CD4-positive, alpha-beta T cell (primary cell): Measurements from ENCODE around the gene ZFPM1. TPM values are rescaled to one million over a fixed set of nuclear protein-coding genes. Genes with fewer than 3 reads are reported as not detected.

Source experiments
- ATAC-seq: fragments of 200-7000 bp; cut with Tn5 transposase; one replicate; pipeline ENCODE4 v1.10.0; 2022; ENCODE audit warnings: mild to moderate bottlenecking; ENCODE audit not compliant: poor library complexity
- CTCF ChIA-PET: fragments of 350-600 bp; sonication (Branson Sonifier 250); formaldehyde crosslinking; loops from one replicate; lab custom pipeline; 2021; ENCODE audit warnings: antibody characterized with exemption, inconsistent platforms; lab: Charles Lee
- POLR2A ChIA-PET: fragments of 350-600 bp; sonication (Branson Sonifier 250); formaldehyde crosslinking; loops from one replicate; lab custom pipeline; 2021; ENCODE audit warnings: antibody characterized with exemption, inconsistent platforms; lab: Charles Lee
- DNase-seq, 14 experiments: peaks; one replicate each; pipeline ENCODE4 v3.0.0-alpha.2; 2013 to 2020; ENCODE audit warnings: mixed read lengths in 2 of 14
- H3K27ac ChIP-seq, 2 donors: one replicate each; pipeline versions ENCODE4 v1.5.1 to v1.7.0; 2013; ENCODE audit warnings: low read length in 2 of 2, low read depth in 1 of 2, mild to moderate bottlenecking in 1 of 2
- H3K27me3 ChIP-seq, 2 experiments: 1 replicate in 1 of 2; 2 replicates in 1 of 2; pipeline versions ENCODE4 v1.6.1 to v1.7.0; 2013; ENCODE audit warnings: low read length in 2 of 2, control low read depth in 1 of 2, mild to moderate bottlenecking in 1 of 2, moderate library complexity in 1 of 2; ENCODE audit not compliant: insufficient read depth in 2 of 2, control insufficient read depth in 1 of 2
- H3K36me3 ChIP-seq: one replicate; pipeline ENCODE4 v1.6.1; 2013; ENCODE audit warnings: low read length, control low read depth; ENCODE audit not compliant: insufficient read depth
- H3K4me1 ChIP-seq: one replicate; pipeline ENCODE4 v1.6.1; 2013; ENCODE audit warnings: low read length, control low read depth; ENCODE audit not compliant: insufficient read depth
- H3K4me3 ChIP-seq: one replicate; pipeline ENCODE4 v1.5.1; 2013; ENCODE audit warnings: mild to moderate bottlenecking, low read length, moderate library complexity
- H3K9me3 ChIP-seq, 2 experiments: 1 replicate in 1 of 2; 2 replicates in 1 of 2; pipeline versions ENCODE4 v1.6.1 to v1.7.0; 2013; ENCODE audit warnings: low read length in 2 of 2, mild to moderate bottlenecking in 2 of 2, control low read depth in 1 of 2, moderate library complexity in 1 of 2; ENCODE audit not compliant: control insufficient read depth in 1 of 2, insufficient read depth in 1 of 2
- H3K27ac Mint-ChIP-seq: one replicate; pipeline ENCODE4 v1.8.0; 2020; ENCODE audit warnings: mixed read lengths
- H3K27me3 Mint-ChIP-seq: one replicate; pipeline ENCODE4 v1.8.0; 2021; ENCODE audit warnings: mixed read lengths
- H3K36me3 Mint-ChIP-seq: one replicate; pipeline ENCODE4 v1.8.0; 2021; ENCODE audit warnings: low read depth, mixed read lengths
- H3K4me1 Mint-ChIP-seq: one replicate; pipeline ENCODE4 v1.8.0; 2021; ENCODE audit warnings: low read depth, mixed read lengths
- H3K4me3 Mint-ChIP-seq: one replicate; pipeline ENCODE4 v1.8.0; 2020; ENCODE audit warnings: mild to moderate bottlenecking, mixed read lengths
- H3K9me3 Mint-ChIP-seq: one replicate; pipeline ENCODE4 v1.8.0; 2020; ENCODE audit warnings: mixed read lengths
- intact Hi-C, 2 experiments: fragments of 100-400 bp; cut with DNase I in 1 of 2; cut with micrococcal nuclease in 1 of 2; formaldehyde crosslinking; loops; one replicate each; pipeline versions ENCODE4 v1.15.1 to v1.9.0; 2023 to 2025; cut with DNase I, micrococcal nuclease
- total RNA-seq, 174 experiments: library from RNA in 2 of 174; stranded (reverse) in 2 of 174; gene quantifications; one replicate each; pipeline ENCODE4 v1.2.3 and lab custom pipeline; 2021 to 2026
- TF ChIP-seq, protein P1 (sequence below): fragments of 200-600 bp; IDR thresholded peaks from one replicate; pipeline ENCODE4 v1.8.0; 2022; ENCODE audit warnings: antibody characterized with exemption, mild to moderate bottlenecking

ZFPM1 gene
- total RNA-seq, 2 experiments from 2014 or later: 22.8 to 24.2 TPM

- intact Hi-C loops: loop anchor here in 1 of 2 experiments (10.0 kb wide), 1 partner anchor 52 kb away; the partner anchor contains the start of gene IL17C
- Histone ChIP-seq H3K27ac (no peak overlapping the region), H3K9me3 (no peaks in the 10 kb centered on the region), H3K4me1 (peaks cover 38% of the 10 kb centered on the region), H3K36me3 (peaks cover 65% of the 10 kb centered on the region), H3K4me3 (no peak overlapping the region), H3K27me3 (no peaks in the 10 kb centered on the region)
- H3K27ac Mint-ChIP-seq: no peak overlapping the region
- DNase-seq (no peak), ATAC-seq (peak; percentile 24)
- POLR2A ChIA-PET: interaction anchor here (1.2 kb wide), 1 partner anchor 13 kb away, joined by 5 read pairs; no protein-coding TSS in a partner anchor
- H3K36me3 Mint-ChIP-seq: peaks cover 75% of the 10 kb centered on the region
- peaks cover 54% of the 10 kb centered on the region for H3K4me1 Mint-ChIP-seq
- H3K4me3 Mint-ChIP-seq: no peak overlapping the region
- no peaks in the 10 kb centered on the region for H3K9me3 Mint-ChIP-seq
- no peaks in the 10 kb centered on the region for H3K27me3 Mint-ChIP-seq
- CTCF ChIA-PET: no interaction called here
- TF ChIP-seq, protein P1, sequence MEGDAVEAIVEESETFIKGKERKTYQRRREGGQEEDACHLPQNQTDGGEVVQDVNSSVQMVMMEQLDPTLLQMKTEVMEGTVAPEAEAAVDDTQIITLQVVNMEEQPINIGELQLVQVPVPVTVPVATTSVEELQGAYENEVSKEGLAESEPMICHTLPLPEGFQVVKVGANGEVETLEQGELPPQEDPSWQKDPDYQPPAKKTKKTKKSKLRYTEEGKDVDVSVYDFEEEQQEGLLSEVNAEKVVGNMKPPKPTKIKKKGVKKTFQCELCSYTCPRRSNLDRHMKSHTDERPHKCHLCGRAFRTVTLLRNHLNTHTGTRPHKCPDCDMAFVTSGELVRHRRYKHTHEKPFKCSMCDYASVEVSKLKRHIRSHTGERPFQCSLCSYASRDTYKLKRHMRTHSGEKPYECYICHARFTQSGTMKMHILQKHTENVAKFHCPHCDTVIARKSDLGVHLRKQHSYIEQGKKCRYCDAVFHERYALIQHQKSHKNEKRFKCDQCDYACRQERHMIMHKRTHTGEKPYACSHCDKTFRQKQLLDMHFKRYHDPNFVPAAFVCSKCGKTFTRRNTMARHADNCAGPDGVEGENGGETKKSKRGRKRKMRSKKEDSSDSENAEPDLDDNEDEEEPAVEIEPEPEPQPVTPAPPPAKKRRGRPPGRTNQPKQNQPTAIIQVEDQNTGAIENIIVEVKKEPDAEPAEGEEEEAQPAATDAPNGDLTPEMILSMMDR: no peak
Observed at GRCh38 chr16:88582912-88583575, 130.0 kb downstream of the ZFPM1 start.

GRCh38 chr16:88584676-88585075 is 131.6 kb downstream of the ZFPM1 start:
- Mint-ChIP-seq H3K4me1 (peaks cover 54% of the 10 kb centered on the region), H3K36me3 (peaks cover 78% of the 10 kb centered on the region), H3K27me3 (no peaks in the 10 kb centered on the region), H3K4me3 (peak overlapping the region; percentile 15), H3K9me3 (no peaks in the 10 kb centered on the region), H3K27ac (peak overlapping the region; percentile 30)
- ATAC-seq (no peak), DNase-seq (no peak)
- TF ChIP-seq, protein P1: no peak
- peaks cover 60% of the 10 kb centered on the region for H3K36me3 ChIP-seq
- no peak overlapping the region for H3K4me3 ChIP-seq
- POLR2A ChIA-PET: no interaction called here
- H3K9me3 ChIP-seq: no peaks in the 10 kb centered on the region
- intact Hi-C loops: loop anchor here in 1 of 2 experiments (10.0 kb wide), 1 partner anchor 50 kb away; the partner anchor contains the start of gene IL17C
- peaks cover 36% of the 10 kb centered on the region for H3K4me1 ChIP-seq
- H3K27ac ChIP-seq: no peak overlapping the region
- CTCF ChIA-PET: no interaction called here
- H3K27me3 ChIP-seq: no peaks in the 10 kb centered on the region

- ChIA-PET POLR2A (no interaction called here), CTCF (no interaction called here)
- H3K4me1 Mint-ChIP-seq: peaks cover 52% of the 10 kb centered on the region
- intact Hi-C loops: loop anchor here in 1 of 2 experiments (10.0 kb wide), 1 partner anchor 50 kb away; the partner anchor contains the start of gene IL17C
- H3K27me3 Mint-ChIP-seq: no peaks in the 10 kb centered on the region
- TF ChIP-seq, protein P1: no peak
- peaks cover 81% of the 10 kb centered on the region for H3K36me3 Mint-ChIP-seq
- H3K4me3 ChIP-seq: no peak overlapping the region
- peaks cover 37% of the 10 kb centered on the region for H3K4me1 ChIP-seq
- H3K9me3 ChIP-seq: no peaks in the 10 kb centered on the region
- H3K9me3 Mint-ChIP-seq: no peaks in the 10 kb centered on the region
- H3K27ac ChIP-seq: no peak overlapping the region
- H3K4me3 Mint-ChIP-seq: no peak overlapping the region
- DNase-seq: no peak
- peak overlapping the region; percentile 39 for H3K27ac Mint-ChIP-seq
- no peaks in the 10 kb centered on the region for H3K27me3 ChIP-seq
- H3K36me3 ChIP-seq: peaks cover 60% of the 10 kb centered on the region
- no peak for ATAC-seq
Observed at GRCh38 chr16:88585269-88585668, 132.2 kb downstream of the ZFPM1 start.
